Muscle of arm (tissue), 12 donors: ENCODE measurements around the gene FANCD2. TPM values are rescaled to one million over a fixed set of nuclear protein-coding genes. Genes with fewer than 3 reads are reported as not detected.
"Not testable (repeated sequence)": the region's sequence is repeated elsewhere in the genome, so short reads cannot be mapped to it uniquely, and the experiment has no call there.

Experiments used
- DNase-seq: peaks from one replicate; pipeline ENCODE4 v3.0.0-alpha.2; 2013
- polyA plus RNA-seq, 12 donors: library from polyadenylated mRNA; unstranded; fragments of 120-200 nt; gene quantifications; one replicate each; pipeline ENCODE4 v1.2.1, GENCODE V29; 2013; ENCODE audit not compliant: insufficient read length in 12 of 12

The FANCD2 gene
- polyA plus RNA-seq, 12 donors = 5.2 to 124 (median 10.0) TPM

DNA sequence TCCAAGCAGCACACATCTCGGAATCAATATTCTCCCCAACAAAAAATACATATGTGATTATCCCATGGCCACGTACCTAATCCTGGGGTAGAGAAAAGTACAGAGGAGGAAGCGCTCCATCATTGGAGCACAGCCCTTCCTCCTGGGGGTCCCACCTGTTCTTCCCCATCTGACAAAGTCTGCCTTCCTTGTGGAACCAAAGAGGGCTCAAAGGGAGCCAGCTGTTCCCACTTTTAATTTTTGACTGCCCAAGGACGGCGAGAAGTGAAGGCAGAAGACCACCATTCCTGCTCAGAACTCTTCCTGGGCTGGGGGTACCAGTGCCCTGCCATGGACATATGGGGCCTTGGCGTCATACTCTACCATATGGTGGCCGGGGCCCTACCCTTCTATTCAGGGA, 14.1 kb upstream of the FANCD2 start:
- DNase-seq = no peak

DNA sequence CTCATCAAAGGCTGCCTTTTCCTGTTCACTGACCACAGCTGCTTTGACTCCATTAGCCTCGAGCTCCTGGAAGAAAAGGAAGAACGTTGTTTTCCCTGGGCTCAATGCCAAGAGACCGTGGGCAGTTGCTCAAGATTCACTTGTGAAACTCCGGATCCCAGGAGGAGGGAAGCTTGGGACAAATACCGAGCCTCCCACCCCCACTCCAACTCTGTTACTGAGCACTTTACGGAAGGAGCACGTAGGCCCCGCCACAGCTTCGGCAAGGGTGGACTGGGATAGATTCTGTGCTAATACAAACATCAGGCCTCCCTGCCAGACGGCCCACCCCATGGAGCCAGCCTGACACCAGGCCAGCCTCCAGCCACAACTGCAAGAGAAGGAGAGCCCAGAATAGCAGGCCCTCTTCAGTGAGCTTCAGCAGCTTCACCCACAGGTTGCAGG, 10.8 kb upstream of the FANCD2 start:
- peak; percentile 80 for DNase-seq

DNA sequence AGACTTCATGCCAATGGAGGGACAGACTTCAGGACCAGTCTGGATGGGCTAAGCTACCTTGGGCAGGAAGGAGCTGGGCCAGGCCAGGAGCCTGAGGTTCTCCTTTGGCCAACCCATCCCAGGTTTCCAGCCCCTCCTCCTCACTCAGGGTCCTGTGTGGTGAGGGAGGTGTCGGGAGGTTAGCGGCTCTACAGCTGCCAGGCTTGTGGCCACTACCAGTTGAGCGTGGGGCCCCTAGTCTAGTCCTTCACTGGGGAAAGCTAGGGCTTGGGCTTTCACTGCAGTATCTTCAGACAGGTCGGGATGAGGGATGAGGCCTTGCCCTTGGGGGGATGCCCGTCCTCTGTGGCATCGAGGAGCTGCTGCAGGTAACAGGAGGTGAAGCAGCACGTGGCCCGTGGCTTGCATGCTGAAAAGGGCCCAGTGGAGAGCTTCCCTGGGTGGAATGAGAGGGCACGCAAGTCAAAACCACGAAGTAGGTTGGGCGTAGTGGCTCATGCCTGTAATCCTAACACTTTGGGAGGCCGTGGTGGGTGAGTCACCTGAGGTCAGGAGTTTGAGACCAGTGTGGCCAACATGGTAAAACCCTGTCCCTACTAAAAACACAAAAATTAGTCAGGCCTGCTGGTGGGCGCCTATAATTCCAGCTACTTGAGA, 8.5 kb upstream of the FANCD2 start:
- DNase-seq = no peak

DNA sequence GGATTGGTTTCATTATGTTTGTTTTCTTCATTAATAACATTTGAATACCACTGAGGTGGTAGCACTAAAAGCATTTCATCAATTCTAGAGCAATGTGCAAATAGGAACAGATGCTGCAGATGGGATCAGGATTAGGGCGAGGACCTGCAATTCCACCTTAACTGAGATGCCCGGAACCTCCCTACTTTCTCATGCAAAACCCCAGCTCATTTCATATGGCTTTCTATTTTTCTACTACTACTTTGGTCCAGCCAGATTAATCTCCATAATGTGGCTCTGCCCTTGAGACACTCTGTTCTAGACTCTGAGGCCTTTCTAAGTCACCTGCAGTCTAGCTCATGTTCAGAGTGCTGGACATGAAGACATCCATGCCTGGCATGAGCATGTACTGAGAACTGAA, 7.4 kb upstream of the FANCD2 start:
- not testable (repeated sequence) for DNase-seq

DNA sequence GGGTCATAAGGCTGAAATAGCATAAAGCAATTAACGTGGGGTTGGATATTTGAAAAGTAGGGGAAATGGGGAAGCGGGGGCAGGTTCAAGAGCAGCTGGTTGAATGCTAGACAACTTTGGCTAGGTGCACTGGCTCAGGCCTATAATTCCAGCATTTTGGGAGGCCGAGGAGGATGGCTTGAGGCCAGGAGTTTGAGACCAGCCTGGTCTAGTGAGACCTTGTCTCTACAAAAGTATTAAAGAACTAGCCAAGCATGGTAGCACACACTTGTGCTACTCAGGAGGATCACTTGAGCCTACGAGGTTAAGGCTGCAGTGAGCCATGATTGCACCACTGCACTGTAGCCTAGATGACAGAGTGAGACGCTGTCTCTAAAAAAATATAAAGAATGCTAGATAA, 6.9 kb upstream of the FANCD2 start:
- DNase-seq = no peak

DNA sequence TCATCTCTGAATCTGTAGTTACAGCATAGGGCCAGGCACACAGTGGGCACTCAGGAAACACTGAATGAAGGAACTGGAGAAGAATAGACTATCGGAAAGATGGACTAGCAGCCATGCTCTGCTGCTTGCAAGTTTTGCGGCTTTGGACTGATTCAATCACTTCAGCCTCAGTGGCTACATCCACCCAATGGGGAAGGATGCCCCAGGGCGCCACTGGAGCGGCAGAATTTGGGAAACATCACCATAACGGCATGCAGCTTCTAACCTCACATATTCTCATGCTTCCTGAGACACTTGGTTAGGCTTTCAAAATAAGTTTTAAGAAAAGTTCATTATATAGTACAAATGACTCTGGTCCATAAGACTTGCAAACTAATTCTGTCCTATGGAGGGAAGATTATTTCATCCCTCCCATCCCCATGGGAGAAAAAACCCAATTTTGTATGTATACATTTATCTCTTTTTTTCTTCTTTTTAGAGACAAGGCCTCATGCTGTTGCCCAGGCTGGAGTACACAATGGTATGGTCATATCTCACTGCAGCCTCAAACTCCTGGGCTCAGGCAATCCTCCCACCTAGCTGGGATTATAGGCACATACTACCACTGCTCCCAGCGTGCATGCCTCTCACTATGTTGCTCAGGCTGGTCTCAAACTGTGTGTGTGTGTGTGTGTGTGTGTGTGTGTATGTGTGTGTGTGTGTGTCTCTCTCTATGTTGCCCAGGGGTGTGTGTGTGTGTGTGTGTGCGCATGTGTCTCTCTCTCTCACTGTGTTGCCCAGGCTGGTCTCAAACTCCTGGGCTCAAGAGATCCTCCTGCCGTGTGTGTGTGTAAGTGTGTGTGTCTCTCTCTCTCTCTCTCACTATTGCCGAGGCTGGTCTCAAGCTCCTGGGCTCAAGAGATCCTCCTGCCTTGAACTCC, 4.1 kb upstream of the FANCD2 start:
- DNase-seq = no peak

DNA sequence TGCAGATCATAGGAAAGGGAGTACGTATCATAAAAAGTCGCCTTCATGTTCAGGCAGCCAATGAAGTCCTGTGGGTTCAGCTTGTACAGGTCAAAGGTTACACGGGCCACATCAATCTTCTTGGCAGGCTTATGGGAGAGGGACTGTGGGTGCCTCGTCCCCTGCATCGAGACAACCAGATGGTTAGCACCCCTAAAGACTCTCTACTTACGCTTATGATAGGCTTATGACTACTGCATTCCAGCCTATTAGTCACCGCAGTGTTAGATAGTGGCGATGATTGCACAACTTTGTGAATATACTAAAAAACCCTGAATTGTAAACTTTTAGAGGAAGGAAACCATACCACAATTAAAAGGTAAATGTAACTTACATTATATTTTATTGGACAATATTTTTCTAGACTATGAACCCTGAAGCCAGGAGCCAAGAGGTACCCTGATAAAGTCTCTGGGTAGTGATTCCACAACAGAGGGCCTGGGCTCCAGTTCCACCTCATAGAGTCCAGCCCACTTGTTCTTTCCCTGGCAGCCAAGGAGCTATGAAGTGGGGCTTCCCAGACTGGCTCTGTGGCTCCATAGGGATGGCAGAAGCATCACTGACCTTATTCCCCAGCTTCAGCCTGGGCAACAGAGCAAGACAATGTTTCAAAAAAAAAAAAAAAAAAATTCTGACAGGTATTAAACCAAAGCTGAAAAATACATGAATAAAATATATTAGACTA, 2.5 kb upstream of the FANCD2 start:
- no peak for DNase-seq

DNA sequence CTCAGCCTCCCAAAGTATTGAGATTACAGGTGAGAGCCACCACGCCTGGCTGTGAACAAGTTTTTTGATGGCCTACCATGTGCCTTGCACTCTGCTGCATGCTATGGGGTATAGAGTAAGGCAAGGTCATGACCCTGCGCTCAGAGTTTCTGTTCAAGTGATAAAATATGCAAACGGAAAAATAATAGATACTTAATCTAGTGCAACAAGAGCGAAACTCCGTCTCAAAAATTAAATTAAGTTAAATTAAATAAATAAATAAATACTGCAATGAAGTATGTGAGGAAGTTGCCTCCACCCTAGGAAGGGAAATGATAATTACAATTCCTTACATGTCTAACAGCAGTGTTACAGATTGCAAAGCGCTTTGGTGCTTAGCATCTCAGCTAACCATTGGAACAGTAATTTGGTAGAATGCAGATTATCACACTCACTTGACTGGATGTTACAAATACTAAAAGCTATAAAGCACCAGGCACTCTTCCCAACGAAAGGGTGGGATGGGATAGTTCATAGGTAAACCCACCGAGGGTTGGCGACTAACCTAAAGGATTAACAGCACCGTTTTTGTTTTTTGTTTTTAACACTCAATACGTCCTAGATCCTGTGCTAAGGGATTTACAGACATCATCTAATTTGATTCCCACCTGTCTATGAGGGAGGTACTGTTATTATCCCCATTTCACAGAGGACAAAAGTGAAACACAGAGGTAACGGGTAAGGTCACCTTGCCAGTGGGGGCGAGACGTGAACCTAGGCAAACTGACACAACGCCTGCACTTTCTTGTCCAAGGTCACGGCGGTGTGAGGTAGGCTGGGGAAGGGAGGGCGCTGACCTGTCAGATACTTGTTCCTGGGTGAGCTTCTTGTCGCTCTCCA, 793 bp upstream of the FANCD2 start:
- DNase-seq = no peak

DNA sequence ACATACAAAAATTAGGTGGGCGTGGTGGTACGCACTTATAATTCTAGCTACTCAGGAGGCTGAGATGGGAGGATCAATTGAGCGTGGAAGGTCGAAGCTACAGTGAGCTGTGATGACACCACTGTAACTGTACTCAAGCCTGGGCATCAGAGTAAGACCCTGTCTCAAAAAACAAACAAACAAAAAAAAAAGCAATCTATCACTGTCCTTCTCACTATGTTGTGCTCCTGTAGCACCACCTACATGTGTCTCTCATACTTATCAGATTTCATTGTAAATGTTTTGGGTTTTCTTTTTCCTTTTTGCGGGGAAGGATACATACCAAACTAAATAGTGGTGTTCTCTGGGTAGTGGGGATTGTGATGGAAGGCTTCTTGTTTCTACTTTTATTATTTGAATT, 14.8 kb downstream of the FANCD2 start:
- DNase-seq = no peak

DNA sequence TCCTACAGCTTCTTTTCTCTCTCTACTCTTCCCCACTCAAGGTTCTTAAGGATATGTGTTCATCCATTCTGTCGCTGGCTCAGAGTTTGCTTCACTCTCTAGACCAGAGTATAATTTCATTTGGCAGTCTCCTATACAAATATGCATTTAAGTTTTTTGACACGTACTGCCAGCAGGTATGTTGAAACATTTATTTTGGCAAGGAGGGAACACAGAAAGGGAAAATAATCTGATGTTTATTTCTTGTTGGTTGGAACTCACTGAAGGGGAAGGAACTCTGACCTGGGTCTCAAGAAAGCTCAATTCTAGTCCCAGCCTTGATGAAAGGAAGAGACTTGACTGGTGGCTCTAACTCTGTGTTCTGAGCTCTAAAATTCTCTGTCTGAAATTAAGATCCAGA, 21.6 kb downstream of the FANCD2 start:
- DNase-seq = no peak

DNA sequence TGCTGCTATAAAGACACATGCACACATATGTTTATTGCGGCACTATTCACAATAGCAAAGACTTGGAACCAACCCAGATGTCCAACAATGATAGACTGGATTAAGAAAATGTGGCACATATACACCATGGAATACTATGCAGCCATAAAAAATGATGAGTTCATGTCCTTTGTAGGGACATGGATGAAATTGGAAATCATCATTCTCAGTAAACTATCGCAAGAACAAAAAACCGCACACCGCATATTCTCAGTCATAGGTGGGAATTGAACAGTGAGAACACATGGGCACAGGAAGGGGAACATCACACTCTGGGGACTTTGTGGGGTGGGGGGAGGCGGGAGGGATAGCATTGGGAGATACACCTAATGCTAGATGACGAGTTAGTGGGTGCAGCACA, 26.8 kb downstream of the FANCD2 start:
- DNase-seq = not testable (repeated sequence)

DNA sequence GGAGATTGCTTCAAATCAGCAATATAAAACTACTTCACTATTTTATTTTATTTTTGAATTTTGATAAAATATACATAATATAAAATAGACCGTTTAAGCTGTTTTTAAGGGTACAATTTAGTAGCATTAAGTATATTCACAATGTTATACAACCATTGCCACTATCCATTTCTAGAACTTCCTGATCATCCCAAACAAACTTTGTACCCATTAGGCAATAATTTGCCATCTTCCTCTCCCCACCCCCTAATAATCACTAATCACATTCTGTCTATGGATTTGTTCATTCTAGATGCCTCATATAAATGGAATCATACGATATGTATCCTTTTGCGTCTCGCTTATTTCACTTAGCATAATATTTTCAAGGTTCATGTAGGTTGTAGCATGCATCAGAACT, 28.9 kb downstream of the FANCD2 start:
- no peak for DNase-seq

DNA sequence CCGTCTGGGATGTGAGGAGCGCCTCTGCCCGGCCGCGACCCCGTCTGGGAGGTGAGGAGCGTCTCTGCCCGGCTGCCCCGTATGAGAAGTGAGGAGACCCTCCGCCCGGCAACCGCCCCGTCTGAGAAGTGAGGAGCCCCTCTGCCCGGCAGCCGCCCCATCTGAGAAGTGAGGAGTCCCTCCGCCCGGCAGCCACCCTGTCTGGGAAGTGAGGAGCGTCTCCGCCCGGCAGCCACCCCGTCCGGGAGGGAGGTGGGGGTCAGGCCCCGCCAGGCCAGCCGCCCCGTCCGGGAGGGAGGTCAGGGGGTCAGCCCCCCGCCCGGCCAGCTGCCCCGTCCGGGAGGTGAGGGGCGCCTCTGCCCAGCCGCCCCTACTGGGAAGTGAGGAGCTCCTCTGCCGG, 43.8 kb downstream of the FANCD2 start:
- not testable (repeated sequence) for DNase-seq

DNA sequence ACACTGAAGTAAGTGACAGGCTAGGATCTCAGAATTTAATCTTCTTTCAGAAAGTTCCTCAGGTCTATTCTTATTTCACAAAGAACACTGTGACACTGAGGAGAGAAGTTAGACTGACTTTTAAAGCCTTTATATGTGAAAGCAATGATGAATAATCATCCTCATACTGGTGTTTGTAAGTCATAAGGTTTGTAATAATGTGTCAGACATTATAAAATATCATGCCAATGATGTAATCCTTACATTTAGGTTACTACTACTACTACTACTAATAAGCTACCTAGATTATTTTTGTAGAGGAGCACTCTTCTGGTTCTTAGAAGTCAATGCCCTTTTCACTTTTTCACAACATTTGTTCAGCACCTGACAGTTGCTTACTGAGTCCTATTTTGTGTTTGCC, 48.4 kb downstream of the FANCD2 start:
- DNase-seq = no peak

DNA sequence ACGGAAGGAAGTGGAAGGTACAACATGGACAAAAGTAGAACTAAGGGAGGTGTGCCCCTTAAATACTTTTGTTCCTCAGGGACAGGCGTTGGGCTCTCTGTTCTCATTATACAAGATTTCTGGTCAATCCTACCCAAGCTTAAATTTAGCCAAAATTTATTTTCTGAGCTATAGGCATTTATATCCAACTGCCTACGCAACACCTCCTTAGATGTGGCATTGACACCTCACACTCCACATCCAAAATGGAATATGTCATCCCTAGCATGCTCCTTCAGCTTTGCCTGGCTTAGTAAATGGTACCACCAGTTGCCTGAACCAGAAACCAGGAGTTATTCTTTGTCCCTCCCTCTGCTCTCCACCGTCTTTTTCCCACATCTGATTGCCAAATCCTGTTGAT, 55.6 kb downstream of the FANCD2 start:
- DNase-seq = no peak

DNA sequence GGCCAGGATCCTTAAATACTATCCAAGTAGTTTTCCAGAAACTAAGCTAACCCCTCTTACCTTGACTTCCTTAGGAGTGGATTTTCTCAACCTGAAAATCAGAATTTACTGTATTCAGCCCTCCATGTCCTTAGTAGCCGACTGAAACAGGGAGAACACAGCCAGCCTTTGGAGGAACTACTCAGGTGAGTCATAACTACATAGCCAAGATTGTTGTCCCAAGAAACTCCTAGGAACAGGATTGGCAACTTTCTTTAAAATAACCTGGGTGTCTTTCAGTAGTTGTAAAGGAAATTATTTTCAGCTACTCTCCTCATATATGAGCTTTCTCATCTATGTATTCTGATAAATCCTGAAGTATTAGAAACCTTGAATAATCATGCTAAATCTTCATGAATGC, 59.5 kb downstream of the FANCD2 start:
- DNase-seq = no peak

DNA sequence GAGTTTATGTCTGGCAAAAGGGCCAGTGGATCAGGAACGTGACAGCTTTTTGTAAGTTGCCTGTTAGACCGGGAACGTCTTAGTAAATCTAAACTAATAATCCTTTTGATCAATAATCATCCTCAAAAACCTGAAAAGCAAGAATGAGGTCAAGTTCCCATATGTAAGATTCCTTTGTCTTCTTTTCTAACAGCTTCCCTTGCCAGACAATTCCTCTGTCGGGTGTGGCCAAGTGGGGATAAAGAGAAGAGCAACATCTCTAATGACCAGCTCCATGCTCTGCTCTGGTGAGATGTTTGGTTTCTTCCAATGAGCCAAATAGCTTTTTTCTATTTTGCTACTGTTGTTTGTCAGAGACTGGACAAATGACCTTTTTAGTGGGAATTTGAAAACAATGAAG, 62.0 kb downstream of the FANCD2 start:
- DNase-seq = no peak

DNA sequence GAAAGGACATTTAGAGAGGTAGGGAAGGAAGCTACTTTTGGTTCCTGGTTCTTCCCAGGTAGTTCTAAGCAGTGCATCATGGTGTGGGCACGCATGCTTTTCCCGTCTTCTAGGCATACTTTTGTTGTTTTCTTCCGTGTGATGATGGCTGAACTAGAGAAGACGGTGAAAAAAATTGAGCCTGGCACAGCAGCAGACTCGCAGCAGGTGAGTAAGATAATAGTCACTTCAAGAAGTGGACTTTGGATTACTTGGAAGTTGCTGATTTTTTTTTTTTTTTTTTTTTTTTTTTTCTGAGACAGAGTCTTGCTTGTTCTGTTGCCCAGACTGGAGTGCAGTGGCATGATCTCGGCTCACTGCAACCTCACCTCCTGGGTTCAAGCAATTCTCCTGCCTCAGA, 63.9 kb downstream of the FANCD2 start:
- DNase-seq = no peak

DNA sequence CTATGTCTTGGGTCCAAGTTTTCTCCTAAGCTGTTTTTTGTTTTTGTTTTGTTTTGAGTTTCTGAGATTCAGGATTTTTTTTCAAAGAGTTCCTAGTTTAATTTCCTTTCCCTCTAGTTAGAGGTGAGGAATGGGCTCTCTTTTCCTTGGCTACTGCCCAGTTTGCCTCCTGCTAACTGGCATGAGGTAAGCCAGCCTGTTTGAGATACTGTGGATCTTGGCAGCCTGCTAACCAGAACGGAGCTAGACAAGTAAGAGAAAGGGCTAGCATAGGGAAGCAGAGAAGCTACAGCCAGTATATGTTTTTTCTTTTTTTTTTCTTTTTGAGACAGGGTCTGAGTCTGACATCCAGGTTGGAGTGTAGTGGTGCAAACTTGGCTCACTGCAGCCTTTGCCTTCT, 64.5 kb downstream of the FANCD2 start:
- DNase-seq = not testable (repeated sequence)

DNA sequence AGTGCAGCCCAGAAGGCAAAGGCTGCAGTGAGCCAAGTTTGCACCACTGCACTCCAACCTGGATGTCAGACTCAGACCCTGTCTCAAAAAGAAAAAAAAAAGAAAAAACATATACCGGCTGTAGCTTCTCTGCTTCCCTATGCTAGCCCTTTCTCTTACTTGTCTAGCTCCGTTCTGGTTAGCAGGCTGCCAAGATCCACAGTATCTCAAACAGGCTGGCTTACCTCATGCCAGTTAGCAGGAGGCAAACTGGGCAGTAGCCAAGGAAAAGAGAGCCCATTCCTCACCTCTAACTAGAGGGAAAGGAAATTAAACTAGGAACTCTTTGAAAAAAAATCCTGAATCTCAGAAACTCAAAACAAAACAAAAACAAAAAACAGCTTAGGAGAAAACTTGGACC, 65.2 kb downstream of the FANCD2 start:
- DNase-seq = not testable (repeated sequence)

DNA sequence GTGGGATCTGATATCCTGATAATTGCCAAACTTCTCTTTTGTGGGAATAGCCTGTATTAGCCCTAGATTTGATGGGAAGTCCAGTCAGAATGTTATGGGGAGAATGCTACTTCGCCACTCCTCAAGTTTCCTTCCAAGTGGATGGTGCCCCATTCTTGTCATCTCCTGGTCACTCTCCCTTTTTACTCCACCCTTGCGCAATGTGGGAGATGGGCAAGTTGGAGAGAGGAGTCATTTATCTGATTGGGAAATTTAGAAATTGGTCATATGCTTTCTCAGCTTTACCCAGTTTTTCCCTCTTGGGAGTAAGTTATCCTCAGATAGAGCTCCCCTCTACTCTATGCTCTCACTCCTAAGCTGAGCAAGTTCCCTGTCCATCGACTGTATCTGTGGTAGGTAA, 67.4 kb downstream of the FANCD2 start:
- no peak for DNase-seq

DNA sequence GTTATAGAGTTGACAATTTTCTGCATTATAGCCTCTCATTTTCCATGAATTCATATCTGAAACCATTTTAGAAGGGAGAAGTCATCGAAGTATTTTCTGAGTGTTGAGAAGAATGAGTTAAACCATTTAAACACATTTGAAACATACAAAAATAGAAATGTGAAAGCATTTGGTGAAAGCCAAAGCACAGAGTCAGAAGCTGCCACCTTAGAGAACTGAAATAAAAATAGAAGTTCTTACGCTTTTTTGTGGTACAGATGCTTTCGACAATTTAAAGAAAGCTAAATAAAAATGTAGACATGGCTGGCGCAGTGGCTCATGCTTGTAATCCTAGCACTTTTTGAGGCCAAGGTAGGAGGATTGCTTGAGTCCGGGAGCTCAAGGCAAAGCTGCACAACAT, 72.8 kb downstream of the FANCD2 start:
- DNase-seq = no peak
